Endometrium (tissue), 2 donors: ENCODE results near the gene OR2G2.

Experiments
- FAIRE-seq: peaks from 2 replicates; lab custom pipeline; 2012; peaks lifted over from hg19 to GRCh38; lab: Jason Lieb, UNC
- donor health status: control.
- donor health status: control.

OR2G2 gene

GRCh38 chr1:247588060-247588459 lies at the start of gene OR2G2:
Gene OR2G2 (plus strand): TSS chr1:247588360. CDS start chr1:247588360, 0 bp downstream.
- FAIRE-seq, result no peak

GRCh38 chr1:247538561-247538960 lies 49.6 kb upstream of the OR2G2 start:
- FAIRE-seq, result no peak

- FAIRE-seq, result no peak
These were observed 48.9 kb upstream of the OR2G2 start for GRCh38 chr1:247539215-247539614.

GRCh38 chr1:247540581-247540980 lies 47.6 kb upstream of the OR2G2 start:
- no peak for FAIRE-seq

- FAIRE-seq, result no peak
These were observed 45.3 kb upstream of the OR2G2 start for GRCh38 chr1:247542811-247543210.

- FAIRE-seq, result no peak
These were observed 40.1 kb upstream of the OR2G2 start for GRCh38 chr1:247548092-247548491.

- FAIRE-seq, result no peak
These were observed 39.4 kb upstream of the OR2G2 start, which contains the start of gene GCSAML for GRCh38 chr1:247548769-247549182. Gene GCSAML (plus strand): TSS chr1:247549134. CDS start chr1:247549192, 58 bp downstream.

- no peak for FAIRE-seq
These were observed 36.4 kb upstream of the OR2G2 start for GRCh38 chr1:247551721-247552120.

- FAIRE-seq, result no peak
These were observed 35.9 kb upstream of the OR2G2 start for GRCh38 chr1:247552231-247552630.

GRCh38 chr1:247557926-247558674 lies 30.1 kb upstream of the OR2G2 start:
- FAIRE-seq, result no peak

GRCh38 chr1:247561711-247562110 lies 26.4 kb upstream of the OR2G2 start:
- no peak for FAIRE-seq

- FAIRE-seq, result no peak
These were observed 26.0 kb upstream of the OR2G2 start for GRCh38 chr1:247562198-247562597.

GRCh38 chr1:247574236-247574635 lies 13.9 kb upstream of the OR2G2 start:
- no peak for FAIRE-seq

- no peak for FAIRE-seq
These were observed 13.5 kb upstream of the OR2G2 start for GRCh38 chr1:247574664-247575063.

GRCh38 chr1:247576514-247576913 lies 11.6 kb upstream of the OR2G2 start:
- FAIRE-seq, result no peak

GRCh38 chr1:247578946-247579460 lies 9.2 kb upstream of the OR2G2 start:
- FAIRE-seq, result no peak

GRCh38 chr1:247605286-247605685 lies 17.1 kb downstream of the OR2G2 start, which contains the start of gene OR2G3:
Gene OR2G3 (plus strand): TSS chr1:247605586. CDS start chr1:247605586, 0 bp downstream.
- no peak for FAIRE-seq

- no peak for FAIRE-seq
These were observed 25.2 kb downstream of the OR2G2 start for GRCh38 chr1:247613405-247613804.

GRCh38 chr1:247614625-247615024 lies 26.5 kb downstream of the OR2G2 start:
- FAIRE-seq, result no peak

- FAIRE-seq, result no peak
These were observed 39.8 kb downstream of the OR2G2 start for GRCh38 chr1:247627951-247628350.

GRCh38 chr1:247638011-247638410 lies 49.9 kb downstream of the OR2G2 start:
- no peak for FAIRE-seq

- FAIRE-seq, result no peak
These were observed 50.6 kb downstream of the OR2G2 start for GRCh38 chr1:247638781-247639180.
